Progenitor cell of endocrine pancreas (in vitro differentiated cells): Measurements from ENCODE around the gene CYP3A4. TPM values are rescaled to one million over a fixed set of nuclear protein-coding genes. Genes with fewer than 3 reads are reported as not detected.
"Not testable (repeated sequence)": the region's sequence is repeated elsewhere in the genome, so short reads cannot be mapped to it uniquely, and the experiment has no call there.

Experiments used
- DNase-seq: peaks from one replicate; pipeline ENCODE4 v3.0.0; 2021; ENCODE audit warnings: low spot score; ENCODE audit not compliant: unreplicated experiment
- H3K27ac Mint-ChIP-seq: 2 replicates; pipeline ENCODE4 v1.8.0; 2021; ENCODE audit warnings: mild to moderate bottlenecking, moderate library complexity, mixed read lengths
- H3K27me3 Mint-ChIP-seq: 2 replicates; pipeline ENCODE4 v1.8.0; 2021; ENCODE audit warnings: mixed read lengths
- H3K36me3 Mint-ChIP-seq: 2 replicates; pipeline ENCODE4 v1.8.0; 2022; ENCODE audit warnings: mixed read lengths; ENCODE audit not compliant: insufficient read depth
- H3K4me1 Mint-ChIP-seq: 2 replicates; pipeline ENCODE4 v1.8.0; 2021; ENCODE audit warnings: low read depth, mixed read lengths
- H3K4me3 Mint-ChIP-seq: 2 replicates; pipeline ENCODE4 v1.8.0; 2021; ENCODE audit warnings: low read depth, mild to moderate bottlenecking, moderate library complexity, mixed read lengths
- H3K9me3 Mint-ChIP-seq: 2 replicates; pipeline ENCODE4 v1.8.0; 2021; ENCODE audit warnings: low read depth, mixed read lengths
- total RNA-seq: library from RNA; stranded (reverse); gene quantifications from 2 replicates; pipeline ENCODE4 v1.2.1, GENCODE V29; 2021
- TF ChIP-seq, protein P1 (sequence below): fragments of 200-600 bp; sonication (generic); IDR thresholded peaks from one replicate; pipeline ENCODE4 v1.5.0; 2021; ENCODE audit warnings: antibody characterized with exemption, mild to moderate bottlenecking; ENCODE audit not compliant: unreplicated experiment

The CYP3A4 gene
- total RNA-seq, 1 donor from 2014 or later, result not detected

DNA sequence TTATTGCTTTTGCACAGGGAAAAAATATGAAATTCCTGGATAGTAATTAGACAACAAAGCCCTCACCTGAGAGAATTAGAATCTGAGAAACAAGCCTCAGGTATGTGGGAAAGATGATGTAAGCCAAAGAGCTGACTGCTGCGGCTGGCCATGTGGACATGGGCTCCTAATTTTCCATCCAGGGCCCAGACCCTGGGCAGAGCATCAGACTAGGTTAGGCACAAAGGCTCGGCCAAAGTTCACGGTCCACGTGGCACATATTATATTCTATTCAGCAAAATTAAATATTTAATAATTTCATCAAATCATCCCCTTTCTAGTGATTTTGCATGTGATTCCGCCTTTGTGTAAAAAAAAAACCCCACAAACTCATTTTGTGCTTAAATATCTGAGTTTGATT, 5.1 kb downstream of the CYP3A4 start:
- no peaks in the 10 kb centered on the region for H3K4me1 Mint-ChIP-seq
- peaks cover 2% of the 10 kb centered on the region for H3K27me3 Mint-ChIP-seq
- no peak overlapping the region for H3K27ac Mint-ChIP-seq
- no peaks in the 10 kb centered on the region for H3K9me3 Mint-ChIP-seq
- no peaks in the 10 kb centered on the region for H3K36me3 Mint-ChIP-seq
- TF ChIP-seq, protein P1, sequence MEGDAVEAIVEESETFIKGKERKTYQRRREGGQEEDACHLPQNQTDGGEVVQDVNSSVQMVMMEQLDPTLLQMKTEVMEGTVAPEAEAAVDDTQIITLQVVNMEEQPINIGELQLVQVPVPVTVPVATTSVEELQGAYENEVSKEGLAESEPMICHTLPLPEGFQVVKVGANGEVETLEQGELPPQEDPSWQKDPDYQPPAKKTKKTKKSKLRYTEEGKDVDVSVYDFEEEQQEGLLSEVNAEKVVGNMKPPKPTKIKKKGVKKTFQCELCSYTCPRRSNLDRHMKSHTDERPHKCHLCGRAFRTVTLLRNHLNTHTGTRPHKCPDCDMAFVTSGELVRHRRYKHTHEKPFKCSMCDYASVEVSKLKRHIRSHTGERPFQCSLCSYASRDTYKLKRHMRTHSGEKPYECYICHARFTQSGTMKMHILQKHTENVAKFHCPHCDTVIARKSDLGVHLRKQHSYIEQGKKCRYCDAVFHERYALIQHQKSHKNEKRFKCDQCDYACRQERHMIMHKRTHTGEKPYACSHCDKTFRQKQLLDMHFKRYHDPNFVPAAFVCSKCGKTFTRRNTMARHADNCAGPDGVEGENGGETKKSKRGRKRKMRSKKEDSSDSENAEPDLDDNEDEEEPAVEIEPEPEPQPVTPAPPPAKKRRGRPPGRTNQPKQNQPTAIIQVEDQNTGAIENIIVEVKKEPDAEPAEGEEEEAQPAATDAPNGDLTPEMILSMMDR, result no peak
- DNase-seq, result no peak
- no peak overlapping the region for H3K4me3 Mint-ChIP-seq

DNA sequence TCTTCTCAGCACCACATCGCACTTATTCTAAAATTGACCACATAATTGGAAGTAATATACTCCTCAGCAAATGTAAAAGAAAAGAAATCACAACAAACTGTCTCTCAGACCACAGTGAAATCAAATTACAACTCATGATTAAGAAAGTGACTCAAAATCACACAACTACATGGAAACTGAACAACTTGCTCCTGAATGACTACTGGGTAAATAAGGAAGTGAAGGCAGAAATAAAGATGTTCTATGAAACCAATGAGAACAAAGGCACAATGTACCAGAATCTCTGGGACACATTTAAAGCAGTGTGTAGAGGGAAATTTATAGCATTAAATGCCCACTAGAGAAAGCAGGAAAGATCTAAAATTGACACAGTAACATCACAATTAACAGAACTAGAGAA, 10.6 kb downstream of the CYP3A4 start:
- H3K4me3 Mint-ChIP-seq, H3K36me3 Mint-ChIP-seq, H3K27ac Mint-ChIP-seq, DNase-seq, H3K27me3 Mint-ChIP-seq, H3K4me1 Mint-ChIP-seq, H3K9me3 Mint-ChIP-seq: not testable (repeated sequence)

DNA sequence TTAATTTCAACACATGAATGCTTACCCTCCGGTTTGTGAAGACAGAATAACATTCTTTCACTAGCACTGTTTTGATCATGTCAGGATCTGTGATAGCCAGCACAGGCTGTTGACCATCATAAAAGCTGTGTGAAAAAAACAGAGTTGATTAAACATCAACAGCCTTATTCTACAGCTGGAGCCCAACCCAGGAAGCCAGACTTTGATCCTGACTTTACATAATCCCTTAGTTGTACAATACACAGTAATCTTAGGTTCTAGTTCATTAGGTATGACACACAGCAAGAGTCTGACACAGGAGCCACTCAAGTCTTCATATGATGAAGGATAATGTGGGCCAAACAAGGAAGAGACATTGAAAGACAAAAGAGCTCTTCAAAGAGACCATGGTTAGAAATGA, 11.4 kb downstream of the CYP3A4 start:
- H3K27me3 Mint-ChIP-seq, result no peaks in the 10 kb centered on the region
- no peaks in the 10 kb centered on the region for H3K9me3 Mint-ChIP-seq
- TF ChIP-seq, protein P1, result no peak
- H3K36me3 Mint-ChIP-seq, result no peaks in the 10 kb centered on the region
- DNase-seq, result no peak
- H3K4me1 Mint-ChIP-seq, result no peaks in the 10 kb centered on the region
- H3K27ac Mint-ChIP-seq, result no peak overlapping the region
- no peak overlapping the region for H3K4me3 Mint-ChIP-seq

DNA sequence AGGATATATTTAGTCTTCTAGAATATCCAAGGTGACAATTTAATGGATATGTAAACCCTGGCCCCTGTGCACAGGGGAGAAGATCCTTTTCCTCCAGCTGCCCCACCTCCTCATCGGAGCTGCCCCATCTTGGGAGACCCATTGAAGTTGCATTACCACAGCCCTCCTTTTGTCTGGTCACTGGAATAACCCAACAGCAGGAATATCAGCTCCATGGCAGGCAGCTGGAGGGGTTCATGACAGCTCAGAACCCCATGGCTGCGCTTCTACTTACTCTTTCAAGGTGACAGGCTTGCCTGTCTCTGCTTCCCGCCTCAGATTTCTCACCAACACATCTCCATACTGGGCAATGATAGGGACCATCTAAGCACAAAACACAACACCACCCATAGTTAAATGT, 14.5 kb downstream of the CYP3A4 start:
- DNase-seq, H3K27me3 Mint-ChIP-seq, H3K9me3 Mint-ChIP-seq, H3K36me3 Mint-ChIP-seq, H3K27ac Mint-ChIP-seq, H3K4me3 Mint-ChIP-seq, H3K4me1 Mint-ChIP-seq: not testable (repeated sequence)

DNA sequence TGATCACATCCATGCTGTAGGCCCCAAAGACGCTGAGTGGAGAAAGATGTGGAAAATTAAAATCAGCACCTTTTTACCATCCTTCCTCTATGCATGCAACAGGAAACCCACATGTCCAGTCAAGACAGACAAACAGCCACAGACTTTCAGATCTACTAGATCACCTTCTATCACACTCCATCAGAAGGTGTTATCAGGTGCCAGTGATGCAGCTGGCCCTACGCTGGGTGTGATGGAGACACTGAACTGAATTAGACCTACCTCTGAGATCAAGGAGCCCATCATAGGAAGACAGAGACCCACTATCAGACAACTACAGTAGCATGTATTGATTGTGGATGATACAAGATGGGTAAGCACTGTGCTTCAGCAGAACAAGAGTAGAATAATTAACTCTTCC, 15.5 kb downstream of the CYP3A4 start:
- no peak overlapping the region for H3K4me3 Mint-ChIP-seq
- TF ChIP-seq, protein P1, result no peak
- H3K27me3 Mint-ChIP-seq, result no peaks in the 10 kb centered on the region

DNA sequence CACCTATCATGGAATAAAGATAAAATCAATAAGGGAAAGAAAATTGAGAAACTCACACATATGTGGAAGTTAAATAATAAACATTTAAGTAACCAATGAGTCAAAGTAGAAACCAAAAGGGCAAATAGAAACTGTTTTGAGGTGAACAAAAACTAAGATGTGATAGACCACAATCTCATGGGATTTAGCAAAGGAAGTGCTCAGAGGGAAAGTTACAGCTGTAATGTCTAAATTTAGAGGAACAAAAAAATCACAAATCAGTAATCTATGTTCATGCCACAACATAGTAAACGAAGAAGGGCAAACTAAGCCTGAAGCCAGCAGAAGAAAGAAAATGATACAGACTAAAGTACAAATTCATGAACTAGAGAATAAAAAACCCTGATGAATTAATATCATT, 16.3 kb downstream of the CYP3A4 start:
- no peaks in the 10 kb centered on the region for H3K27me3 Mint-ChIP-seq
- H3K9me3 Mint-ChIP-seq, result no peaks in the 10 kb centered on the region
- no peaks in the 10 kb centered on the region for H3K36me3 Mint-ChIP-seq
- no peak overlapping the region for H3K27ac Mint-ChIP-seq
- no peak overlapping the region for H3K4me3 Mint-ChIP-seq
- TF ChIP-seq, protein P1, result no peak
- no peaks in the 10 kb centered on the region for H3K4me1 Mint-ChIP-seq
- no peak for DNase-seq

More for the DNA sequence above, 15.5 kb downstream of the CYP3A4 start:
- Mint-ChIP-seq H3K36me3 (no peaks in the 10 kb centered on the region), H3K4me1 (no peaks in the 10 kb centered on the region), H3K9me3 (no peaks in the 10 kb centered on the region), H3K27ac (no peak overlapping the region)
- no peak for DNase-seq
